ENCODE measurements around the gene HDAC9.

Gene HDAC9

DNA sequence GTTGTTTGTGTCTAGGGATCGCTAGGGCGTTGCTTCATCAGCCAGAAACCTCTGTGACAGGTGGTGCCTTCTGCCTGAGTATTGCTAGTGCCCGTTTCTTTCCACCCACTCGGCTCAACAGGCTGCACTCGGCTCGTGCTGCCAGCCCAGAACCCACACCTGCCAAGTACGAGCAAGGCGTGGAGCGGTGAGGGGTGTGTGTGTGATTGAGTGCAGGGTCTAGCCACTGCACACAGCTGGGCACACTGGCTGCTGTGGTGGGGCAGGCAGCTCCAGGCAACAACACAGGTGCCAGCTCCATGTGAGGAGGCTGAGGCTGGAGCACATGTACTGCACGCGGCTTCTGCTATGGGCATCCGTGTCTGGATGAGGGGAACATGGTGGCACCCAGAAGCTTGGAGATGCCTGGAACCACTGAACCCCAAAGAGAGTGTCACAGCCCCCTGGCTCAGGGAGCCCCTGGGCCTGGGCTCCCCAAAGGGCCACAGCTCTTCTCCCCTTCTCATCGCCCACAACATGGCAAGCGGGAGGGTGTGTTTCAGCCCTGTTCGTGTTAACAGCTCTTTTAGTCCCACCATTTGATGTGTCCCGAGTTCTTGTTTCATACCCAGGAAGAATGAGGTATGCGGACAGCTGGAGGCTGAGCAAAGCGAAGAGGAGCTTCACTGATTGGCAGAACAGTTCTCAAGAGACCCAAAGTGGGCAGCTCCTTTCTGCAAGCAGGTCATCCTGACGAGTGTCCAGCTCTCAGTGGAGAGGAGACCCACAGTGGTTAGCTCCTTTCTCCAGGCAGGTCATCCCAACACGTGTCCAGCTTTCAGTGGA is 78.1 kb downstream of the HDAC9 start (continued):
- TF ChIP-seq, protein P1, sequence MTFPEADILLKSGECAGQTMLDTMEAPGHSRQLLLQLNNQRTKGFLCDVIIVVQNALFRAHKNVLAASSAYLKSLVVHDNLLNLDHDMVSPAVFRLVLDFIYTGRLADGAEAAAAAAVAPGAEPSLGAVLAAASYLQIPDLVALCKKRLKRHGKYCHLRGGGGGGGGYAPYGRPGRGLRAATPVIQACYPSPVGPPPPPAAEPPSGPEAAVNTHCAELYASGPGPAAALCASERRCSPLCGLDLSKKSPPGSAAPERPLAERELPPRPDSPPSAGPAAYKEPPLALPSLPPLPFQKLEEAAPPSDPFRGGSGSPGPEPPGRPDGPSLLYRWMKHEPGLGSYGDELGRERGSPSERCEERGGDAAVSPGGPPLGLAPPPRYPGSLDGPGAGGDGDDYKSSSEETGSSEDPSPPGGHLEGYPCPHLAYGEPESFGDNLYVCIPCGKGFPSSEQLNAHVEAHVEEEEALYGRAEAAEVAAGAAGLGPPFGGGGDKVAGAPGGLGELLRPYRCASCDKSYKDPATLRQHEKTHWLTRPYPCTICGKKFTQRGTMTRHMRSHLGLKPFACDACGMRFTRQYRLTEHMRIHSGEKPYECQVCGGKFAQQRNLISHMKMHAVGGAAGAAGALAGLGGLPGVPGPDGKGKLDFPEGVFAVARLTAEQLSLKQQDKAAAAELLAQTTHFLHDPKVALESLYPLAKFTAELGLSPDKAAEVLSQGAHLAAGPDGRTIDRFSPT (tag by site-specific recombination; IDR thresholded peaks at IDR 0.05): no peak

DNA sequence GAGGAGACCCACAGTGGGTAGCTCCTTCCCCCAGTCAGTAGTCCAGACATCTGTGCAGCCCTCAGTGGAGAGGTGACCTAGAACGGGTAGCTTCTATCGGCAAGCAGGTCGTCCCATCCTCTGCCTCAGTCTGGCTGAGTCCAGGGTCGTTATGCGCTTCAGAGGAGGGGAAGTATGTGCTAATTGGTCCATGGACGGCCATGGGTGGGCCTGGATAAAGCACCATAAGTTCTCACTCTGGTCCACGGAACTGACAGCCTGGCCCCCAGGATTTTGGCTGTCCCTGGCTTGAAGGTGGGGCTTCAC is 78.6 kb downstream of the HDAC9 start:
- CTCF ChIA-PET: interaction anchor here (0.6 kb wide), 1 partner anchor 575 kb away, joined by 3 read pairs; no protein-coding TSS in a partner anchor

DNA sequence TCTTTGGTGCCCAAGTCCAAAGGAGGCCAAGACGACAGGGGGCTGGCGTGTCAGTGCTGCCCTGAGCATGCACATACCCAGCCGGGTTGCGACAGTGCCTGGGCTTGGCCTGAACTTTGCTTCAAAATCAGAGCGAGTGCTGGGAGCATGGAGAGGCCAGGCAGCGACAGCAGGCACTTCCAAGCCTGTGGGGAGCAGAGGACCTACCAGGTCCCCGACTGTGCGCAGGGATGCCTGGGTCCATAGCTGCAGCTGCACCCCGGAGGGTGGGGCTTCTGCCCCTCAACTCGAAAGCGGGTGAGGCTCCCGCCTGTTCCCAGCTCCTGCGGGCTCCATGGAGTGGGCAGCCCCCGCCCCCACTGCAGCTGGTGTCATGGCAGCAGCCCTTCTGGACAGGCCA is 79.1 kb downstream of the HDAC9 start:
- ChIA-PET POLR2A (no interaction called here), CTCF (no interaction called here)
- H3K27ac ChIP-seq (ENCODE audit: extremely low read depth, low read depth, low read length): no peak overlapping the region
- no peaks in the 10 kb centered on the region for H3K4me1 ChIP-seq (ENCODE audit: control insufficient read depth, insufficient read depth, low read length)
- TF ChIP-seq, protein P2, sequence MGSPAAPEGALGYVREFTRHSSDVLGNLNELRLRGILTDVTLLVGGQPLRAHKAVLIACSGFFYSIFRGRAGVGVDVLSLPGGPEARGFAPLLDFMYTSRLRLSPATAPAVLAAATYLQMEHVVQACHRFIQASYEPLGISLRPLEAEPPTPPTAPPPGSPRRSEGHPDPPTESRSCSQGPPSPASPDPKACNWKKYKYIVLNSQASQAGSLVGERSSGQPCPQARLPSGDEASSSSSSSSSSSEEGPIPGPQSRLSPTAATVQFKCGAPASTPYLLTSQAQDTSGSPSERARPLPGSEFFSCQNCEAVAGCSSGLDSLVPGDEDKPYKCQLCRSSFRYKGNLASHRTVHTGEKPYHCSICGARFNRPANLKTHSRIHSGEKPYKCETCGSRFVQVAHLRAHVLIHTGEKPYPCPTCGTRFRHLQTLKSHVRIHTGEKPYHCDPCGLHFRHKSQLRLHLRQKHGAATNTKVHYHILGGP (tag by site-specific recombination; IDR thresholded peaks at IDR 0.05): no peak
- TF ChIP-seq, protein P3, sequence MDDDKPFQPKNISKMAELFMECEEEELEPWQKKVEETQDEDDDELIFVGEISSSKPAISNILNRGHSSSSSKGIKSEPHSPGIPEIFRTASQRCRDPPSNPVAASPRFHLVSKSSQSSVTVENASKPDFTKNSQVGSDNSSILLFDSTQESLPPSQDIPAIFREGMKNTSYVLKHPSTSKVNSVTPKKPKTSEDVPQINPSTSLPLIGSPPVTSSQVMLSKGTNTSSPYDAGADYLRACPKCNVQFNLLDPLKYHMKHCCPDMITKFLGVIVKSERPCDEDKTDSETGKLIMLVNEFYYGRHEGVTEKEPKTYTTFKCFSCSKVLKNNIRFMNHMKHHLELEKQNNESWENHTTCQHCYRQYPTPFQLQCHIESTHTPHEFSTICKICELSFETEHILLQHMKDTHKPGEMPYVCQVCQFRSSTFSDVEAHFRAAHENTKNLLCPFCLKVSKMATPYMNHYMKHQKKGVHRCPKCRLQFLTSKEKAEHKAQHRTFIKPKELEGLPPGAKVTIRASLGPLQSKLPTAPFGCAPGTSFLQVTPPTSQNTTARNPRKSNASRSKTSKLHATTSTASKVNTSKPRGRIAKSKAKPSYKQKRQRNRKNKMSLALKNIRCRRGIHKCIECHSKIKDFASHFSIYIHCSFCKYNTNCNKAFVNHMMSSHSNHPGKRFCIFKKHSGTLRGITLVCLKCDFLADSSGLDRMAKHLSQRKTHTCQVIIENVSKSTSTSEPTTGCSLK (tag by site-specific recombination; IDR thresholded peaks at IDR 0.05): no peak
- no peak for TF ChIP-seq ZEB2 (tag by site-specific recombination; IDR thresholded peaks at IDR 0.05)
- no peaks in the 10 kb centered on the region for H3K36me3 ChIP-seq (ENCODE audit: control insufficient read depth in 2 of 2, insufficient read depth in 1 of 2, low read length in 2 of 2)
- no peak overlapping the region for H3K4me3 ChIP-seq (ENCODE audit: low read depth, low read length)
- no peaks in the 10 kb centered on the region for H3K9me3 ChIP-seq (ENCODE audit: control insufficient read depth, insufficient read depth, low read depth, low read length)

More for the DNA sequence above, 78.6 kb downstream of the HDAC9 start:
- Histone ChIP-seq H3K9me3 (ENCODE audit: control insufficient read depth, insufficient read depth, low read depth, low read length) (no peaks in the 10 kb centered on the region), H3K27ac (ENCODE audit: extremely low read depth, low read depth, low read length) (no peak overlapping the region), H3K4me1 (ENCODE audit: control insufficient read depth, insufficient read depth, low read length) (no peaks in the 10 kb centered on the region), H3K36me3 (ENCODE audit: control insufficient read depth in 2 of 2, insufficient read depth in 1 of 2, low read length in 2 of 2) (no peaks in the 10 kb centered on the region), H3K4me3 (ENCODE audit: low read depth, low read length) (no peak overlapping the region)
- POLR2A ChIA-PET: no interaction called here
- TF ChIP-seq, protein P4, sequence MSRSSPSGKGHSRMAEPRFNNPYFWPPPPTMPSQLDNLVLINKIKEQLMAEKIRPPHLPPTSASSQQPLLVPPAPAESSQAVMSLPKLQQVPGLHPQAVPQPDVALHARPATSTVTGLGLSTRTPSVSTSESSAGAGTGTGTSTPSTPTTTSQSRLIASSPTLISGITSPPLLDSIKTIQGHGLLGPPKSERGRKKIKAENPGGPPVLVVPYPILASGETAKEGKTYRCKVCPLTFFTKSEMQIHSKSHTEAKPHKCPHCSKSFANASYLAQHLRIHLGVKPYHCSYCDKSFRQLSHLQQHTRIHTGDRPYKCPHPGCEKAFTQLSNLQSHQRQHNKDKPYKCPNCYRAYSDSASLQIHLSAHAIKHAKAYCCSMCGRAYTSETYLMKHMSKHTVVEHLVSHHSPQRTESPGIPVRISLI (tag by site-specific recombination; IDR thresholded peaks at IDR 0.05): no peak
- TF ChIP-seq ZNF350 (tag by site-specific recombination; IDR thresholded peaks at IDR 0.05) (no peak), YY1 (tag by site-specific recombination; IDR thresholded peaks at IDR 0.05) (no peak), ZNF521 (tag by site-specific recombination; IDR thresholded peaks at IDR 0.05) (no peak), ZNF133 (tag by site-specific recombination; IDR thresholded peaks at IDR 0.05) (no peak), ZNF664 (tag by site-specific recombination; IDR thresholded peaks at IDR 0.05) (no peak), ZNF433 (tag by site-specific recombination; IDR thresholded peaks at IDR 0.05; ENCODE audit: low read depth) (no peak), OVOL3 (tag by site-specific recombination; IDR thresholded peaks at IDR 0.05) (no peak), GLI4 (tag by site-specific recombination; IDR thresholded peaks at IDR 0.05) (no peak), ZSCAN30 (tag by site-specific recombination; IDR thresholded peaks at IDR 0.05) (no peak), ZNF354C (tag by site-specific recombination; IDR thresholded peaks at IDR 0.05; ENCODE audit: borderline replicate concordance, low read depth) (no peak), ZNF155 (tag by site-specific recombination; IDR thresholded peaks at IDR 0.05) (no peak), ZNF114 (tag by site-specific recombination; IDR thresholded peaks at IDR 0.05) (no peak)
- TF ChIP-seq, protein P5, sequence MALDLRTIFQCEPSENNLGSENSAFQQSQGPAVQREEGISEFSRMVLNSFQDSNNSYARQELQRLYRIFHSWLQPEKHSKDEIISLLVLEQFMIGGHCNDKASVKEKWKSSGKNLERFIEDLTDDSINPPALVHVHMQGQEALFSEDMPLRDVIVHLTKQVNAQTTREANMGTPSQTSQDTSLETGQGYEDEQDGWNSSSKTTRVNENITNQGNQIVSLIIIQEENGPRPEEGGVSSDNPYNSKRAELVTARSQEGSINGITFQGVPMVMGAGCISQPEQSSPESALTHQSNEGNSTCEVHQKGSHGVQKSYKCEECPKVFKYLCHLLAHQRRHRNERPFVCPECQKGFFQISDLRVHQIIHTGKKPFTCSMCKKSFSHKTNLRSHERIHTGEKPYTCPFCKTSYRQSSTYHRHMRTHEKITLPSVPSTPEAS (tag by site-specific recombination; IDR thresholded peaks at IDR 0.05): no peak
- TF ChIP-seq, protein P6, sequence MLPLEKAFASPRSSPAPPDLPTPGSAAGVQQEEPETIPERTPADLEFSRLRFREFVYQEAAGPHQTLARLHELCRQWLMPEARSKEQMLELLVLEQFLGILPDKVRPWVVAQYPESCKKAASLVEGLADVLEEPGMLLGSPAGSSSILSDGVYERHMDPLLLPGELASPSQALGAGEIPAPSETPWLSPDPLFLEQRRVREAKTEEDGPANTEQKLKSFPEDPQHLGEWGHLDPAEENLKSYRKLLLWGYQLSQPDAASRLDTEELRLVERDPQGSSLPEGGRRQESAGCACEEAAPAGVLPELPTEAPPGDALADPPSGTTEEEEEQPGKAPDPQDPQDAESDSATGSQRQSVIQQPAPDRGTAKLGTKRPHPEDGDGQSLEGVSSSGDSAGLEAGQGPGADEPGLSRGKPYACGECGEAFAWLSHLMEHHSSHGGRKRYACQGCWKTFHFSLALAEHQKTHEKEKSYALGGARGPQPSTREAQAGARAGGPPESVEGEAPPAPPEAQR (tag by site-specific recombination; IDR thresholded peaks at IDR 0.05): no peak
- TF ChIP-seq, protein P7, sequence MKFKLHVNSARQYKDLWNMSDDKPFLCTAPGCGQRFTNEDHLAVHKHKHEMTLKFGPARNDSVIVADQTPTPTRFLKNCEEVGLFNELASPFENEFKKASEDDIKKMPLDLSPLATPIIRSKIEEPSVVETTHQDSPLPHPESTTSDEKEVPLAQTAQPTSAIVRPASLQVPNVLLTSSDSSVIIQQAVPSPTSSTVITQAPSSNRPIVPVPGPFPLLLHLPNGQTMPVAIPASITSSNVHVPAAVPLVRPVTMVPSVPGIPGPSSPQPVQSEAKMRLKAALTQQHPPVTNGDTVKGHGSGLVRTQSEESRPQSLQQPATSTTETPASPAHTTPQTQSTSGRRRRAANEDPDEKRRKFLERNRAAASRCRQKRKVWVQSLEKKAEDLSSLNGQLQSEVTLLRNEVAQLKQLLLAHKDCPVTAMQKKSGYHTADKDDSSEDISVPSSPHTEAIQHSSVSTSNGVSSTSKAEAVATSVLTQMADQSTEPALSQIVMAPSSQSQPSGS (tag by site-specific recombination; IDR thresholded peaks at IDR 0.05; ENCODE audit: low read depth): no peak
